ENCODE results near the gene LMX1A.

The LMX1A gene

DNA sequence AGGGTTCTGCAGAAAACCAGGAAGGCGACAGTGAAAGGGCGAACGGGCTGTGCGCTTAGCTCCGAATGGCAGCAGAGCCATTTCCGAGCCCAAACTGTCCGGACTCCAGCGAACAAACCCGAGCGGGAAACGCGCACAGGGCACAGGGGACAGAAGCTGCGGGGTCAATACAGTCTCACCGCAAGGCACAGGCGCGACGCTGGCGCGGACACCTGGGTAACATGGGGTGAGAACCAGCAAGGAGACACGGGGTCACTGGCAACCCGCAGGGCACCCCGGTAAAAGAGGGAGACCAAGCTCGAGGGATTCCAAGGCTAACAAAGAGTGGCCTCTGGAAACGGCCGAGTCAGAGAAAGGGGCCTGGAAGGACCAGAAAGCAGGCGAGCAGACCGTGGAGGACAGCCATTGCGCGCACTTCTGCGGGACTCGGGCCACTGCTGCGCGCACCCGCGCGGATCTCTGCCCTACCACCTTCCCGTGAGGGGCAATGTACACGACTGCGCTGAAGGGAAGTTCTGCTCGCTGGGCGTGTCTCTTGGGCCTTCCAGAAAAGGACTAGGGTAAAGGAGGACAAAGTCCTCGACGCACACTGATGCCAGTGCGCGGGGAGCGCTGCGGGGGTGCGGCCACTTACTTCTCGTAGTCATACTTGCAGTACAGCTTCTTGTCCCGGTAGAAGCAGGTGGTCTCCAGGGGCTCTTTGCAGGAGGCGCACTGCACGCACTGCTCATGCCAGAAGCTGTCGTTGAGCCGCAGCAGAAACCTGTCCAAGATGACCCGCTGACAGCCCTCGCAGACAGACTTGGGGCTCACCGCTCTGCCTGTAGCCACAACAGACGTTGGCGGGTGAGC lies 3.8 kb downstream of the LMX1A start:
- TF ChIP-seq, protein P1, sequence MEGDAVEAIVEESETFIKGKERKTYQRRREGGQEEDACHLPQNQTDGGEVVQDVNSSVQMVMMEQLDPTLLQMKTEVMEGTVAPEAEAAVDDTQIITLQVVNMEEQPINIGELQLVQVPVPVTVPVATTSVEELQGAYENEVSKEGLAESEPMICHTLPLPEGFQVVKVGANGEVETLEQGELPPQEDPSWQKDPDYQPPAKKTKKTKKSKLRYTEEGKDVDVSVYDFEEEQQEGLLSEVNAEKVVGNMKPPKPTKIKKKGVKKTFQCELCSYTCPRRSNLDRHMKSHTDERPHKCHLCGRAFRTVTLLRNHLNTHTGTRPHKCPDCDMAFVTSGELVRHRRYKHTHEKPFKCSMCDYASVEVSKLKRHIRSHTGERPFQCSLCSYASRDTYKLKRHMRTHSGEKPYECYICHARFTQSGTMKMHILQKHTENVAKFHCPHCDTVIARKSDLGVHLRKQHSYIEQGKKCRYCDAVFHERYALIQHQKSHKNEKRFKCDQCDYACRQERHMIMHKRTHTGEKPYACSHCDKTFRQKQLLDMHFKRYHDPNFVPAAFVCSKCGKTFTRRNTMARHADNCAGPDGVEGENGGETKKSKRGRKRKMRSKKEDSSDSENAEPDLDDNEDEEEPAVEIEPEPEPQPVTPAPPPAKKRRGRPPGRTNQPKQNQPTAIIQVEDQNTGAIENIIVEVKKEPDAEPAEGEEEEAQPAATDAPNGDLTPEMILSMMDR (conservative IDR thresholded peaks at IDR 0.05), result no peak
- no peak for TF ChIP-seq ZFX (IDR thresholded peaks at IDR 0.05)
- H3K27ac ChIP-seq, result no peak overlapping the region

GRCh38 chr1:165351863-165352441 lies 4.6 kb downstream of the LMX1A start:
- TF ChIP-seq, protein P1 (conservative IDR thresholded peaks at IDR 0.05), result no peak
- TF ChIP-seq ZFX (IDR thresholded peaks at IDR 0.05), result no peak
- H3K27ac ChIP-seq, result no peak overlapping the region

DNA sequence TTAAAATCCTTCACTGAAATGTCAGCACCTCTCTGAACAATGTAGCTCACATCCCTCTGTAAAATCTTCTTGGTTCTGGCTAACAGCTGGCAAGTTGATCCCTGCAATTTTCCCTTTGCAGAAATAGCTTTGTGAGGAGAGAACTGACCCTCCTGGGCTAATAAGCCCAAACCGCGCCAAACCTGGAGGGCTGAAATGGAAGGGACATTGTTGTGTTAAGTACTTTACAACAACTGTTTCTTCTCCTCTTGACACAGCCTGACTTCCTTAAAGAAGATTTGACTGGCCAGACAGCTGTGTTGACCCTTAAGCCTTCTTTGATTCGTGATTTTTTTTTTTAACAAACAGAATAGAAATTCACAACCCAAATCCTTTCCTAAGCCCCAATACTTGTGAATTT lies 5.7 kb downstream of the LMX1A start:
- no peak overlapping the region for H3K27ac ChIP-seq
- TF ChIP-seq ZFX (IDR thresholded peaks at IDR 0.05), result no peak
- TF ChIP-seq, protein P1 (conservative IDR thresholded peaks at IDR 0.05), result no peak

DNA sequence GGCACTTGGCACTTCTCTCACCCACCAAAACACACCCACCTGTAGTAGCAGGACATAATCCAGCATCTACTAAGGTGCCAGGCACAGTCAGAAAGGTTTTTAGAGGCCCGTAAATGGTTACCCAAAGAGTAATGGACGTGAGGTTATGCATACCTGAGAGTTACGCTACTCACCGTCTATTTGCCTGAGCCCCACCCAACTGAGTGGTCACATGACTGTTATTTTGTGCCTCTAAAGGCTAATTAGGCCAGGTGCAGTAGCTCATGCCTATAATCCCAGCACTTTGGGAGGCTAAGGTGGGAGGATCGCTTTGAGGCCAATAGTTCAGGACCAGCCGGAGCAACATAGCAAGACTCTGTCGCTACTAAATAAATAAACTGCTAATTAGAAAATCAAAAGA lies 11.0 kb downstream of the LMX1A start:
- H3K27ac ChIP-seq, result no peak overlapping the region
- TF ChIP-seq, protein P1 (conservative IDR thresholded peaks at IDR 0.05), result no peak
- TF ChIP-seq ZFX (IDR thresholded peaks at IDR 0.05), result no peak

GRCh38 chr1:165344736-165345135 lies 11.8 kb downstream of the LMX1A start:
- TF ChIP-seq, protein P1 (conservative IDR thresholded peaks at IDR 0.05), result no peak
- TF ChIP-seq ZFX (IDR thresholded peaks at IDR 0.05), result no peak
- no peak overlapping the region for H3K27ac ChIP-seq

DNA sequence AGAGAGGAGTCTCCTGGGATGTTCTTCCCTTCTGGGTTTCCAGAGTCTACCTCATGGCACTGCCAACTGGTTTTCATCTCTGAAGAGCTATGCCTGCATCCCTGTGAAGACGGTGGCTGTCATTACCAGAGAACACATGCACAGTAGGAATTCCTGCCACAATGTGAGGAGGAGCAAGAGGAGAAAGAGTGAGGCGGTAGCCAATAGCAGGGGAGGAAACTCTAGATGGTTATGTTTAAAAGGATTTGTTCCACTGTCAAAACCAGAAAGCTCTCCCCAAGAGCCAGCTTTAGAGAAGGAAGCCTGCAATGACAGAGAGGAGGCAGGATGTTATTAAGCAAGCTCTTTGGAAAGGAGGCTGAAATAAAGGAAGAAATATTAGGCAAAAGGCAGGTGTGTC lies 12.3 kb downstream of the LMX1A start:
- no peak overlapping the region for H3K27ac ChIP-seq
- TF ChIP-seq ZFX (IDR thresholded peaks at IDR 0.05), result no peak
- TF ChIP-seq, protein P1 (conservative IDR thresholded peaks at IDR 0.05), result no peak

- H3K27ac ChIP-seq, result no peak overlapping the region
- TF ChIP-seq, protein P1 (conservative IDR thresholded peaks at IDR 0.05), result no peak
- no peak for TF ChIP-seq ZFX (IDR thresholded peaks at IDR 0.05)
Observed at GRCh38 chr1:165342587-165342986, 13.9 kb downstream of the LMX1A start.
